ENCODE data around the gene MBTPS2. TPM values are rescaled to one million over a fixed set of nuclear protein-coding genes. Genes with fewer than 3 reads are reported as not detected.

Gene MBTPS2
- total RNA-seq (2014; rRNA removed; shearing (Covaris generic)) (3.1 and 4.7 TPM in 2 replicates), total RNA-seq (2022) (14.9 and 15.8 TPM in 2 replicates), Bru-seq, nascent RNA (percentile 70 among the genes with signal in this experiment), BruChase-seq, experiment 1, labeled RNA remaining after a 6-hour chase (percentile 60 among the genes with signal in this experiment), BruChase-seq, experiment 2, labeled RNA remaining after a 2-hour chase (percentile 71 among the genes with signal in this experiment)
- long read RNA-seq, full-length matches to known transcripts = 33 of 47 reads
- long read RNA-seq, partial matches to known transcripts = 7 of 47 reads
- long read RNA-seq, other reads (novel, unspliced or antisense) = 7 of 47 reads

GRCh38 chrX:21839334-21840192 lies at the start of gene MBTPS2:
MBTPS2 (plus strand) TSS chrX:21839617; CDS start chrX:21839735, 118 bp downstream.
- CTCF ChIA-PET (ENCODE audit: unreplicated experiment) = no interaction called here
- peaks cover 3% of the 10 kb centered on the region; the same call in 1 of the 2 replicates for H3K36me3 ChIP-seq (ENCODE audit: insufficient read depth, low read length)
- 0 out of 2 replicates have a peak, but pooled peaks have one; percentile 22 for TF ChIP-seq CTCF (conservative IDR thresholded peaks at IDR 0.05; ENCODE audit: low read length)
- no peak for TF ChIP-seq EZH2phosphoT487 (IDR thresholded peaks at IDR 0.05; ENCODE audit: borderline replicate concordance, low read depth, low read length)
- H3K27ac ChIP-seq (ENCODE audit: low read depth, low read length, poor library complexity, severe bottlenecking) = peak within 1 kb of the TSS; percentile 43
- H4K20me1 ChIP-seq (ENCODE audit: insufficient read depth, low read length) = no peaks in the 10 kb centered on the region
- H3K4me3 ChIP-seq (ENCODE audit: low read depth, low read length, poor library complexity, severe bottlenecking) = peak within 1 kb of the TSS; percentile 85
- H3K9me3 ChIP-seq (ENCODE audit: low read length) = no peaks in the 10 kb centered on the region
- H3K4me2 ChIP-seq (ENCODE audit: low read length) = peak within 1 kb of the TSS; percentile 64
- intact Hi-C loops (cut with micrococcal nuclease; ENCODE audit: unreplicated experiment) = loop anchor here (1.0 kb wide), 2 partner anchors 102 to 146 kb away; no protein-coding TSS in a partner anchor
- H3K4me1 ChIP-seq (ENCODE audit: insufficient read depth, low read length, poor library complexity, severe bottlenecking) = peaks cover 4% of the 10 kb centered on the region
- DNase-seq (ENCODE audit: low spot score) = peak; percentile 87
- H3K79me2 ChIP-seq (ENCODE audit: insufficient read depth, low read depth, low read length) = peaks cover 11% of the 10 kb centered on the region; the same call in 1 of the 2 replicates
- no TSS peak for BruUV-seq (replicated peaks)
- no peaks in the 10 kb centered on the region for H3K9me2 ChIP-seq (ENCODE audit: insufficient read depth, low read length)
- H2AFZ ChIP-seq (ENCODE audit: low read length) = peak within 1 kb of the TSS; percentile 85; the same call in 1 of the 2 replicates
- POLR2A ChIA-PET = interaction anchor here (0.5 to 0.9 kb wide), 3 partner anchors 9 to 72 kb away, joined by 3 read pairs; partner anchors contain the start of gene YY2

GRCh38 chrX:21798677-21799219 lies 40.7 kb upstream of the MBTPS2 start:
- Histone ChIP-seq H3K4me2 (ENCODE audit: low read length) (no peak overlapping the region), H3K9me2 (ENCODE audit: insufficient read depth, low read length) (no peaks in the 10 kb centered on the region), H3K27ac (ENCODE audit: low read depth, low read length, poor library complexity, severe bottlenecking) (no peak overlapping the region), H4K20me1 (ENCODE audit: insufficient read depth, low read length) (no peaks in the 10 kb centered on the region), H3K79me2 (ENCODE audit: insufficient read depth, low read depth, low read length) (no peaks in the 10 kb centered on the region), H2AFZ (ENCODE audit: low read length) (no peak overlapping the region), H3K4me3 (ENCODE audit: low read depth, low read length, poor library complexity, severe bottlenecking) (no peak overlapping the region), H3K9me3 (ENCODE audit: low read length) (no peaks in the 10 kb centered on the region), H3K4me1 (ENCODE audit: insufficient read depth, low read length, poor library complexity, severe bottlenecking) (no peaks in the 10 kb centered on the region), H3K36me3 (ENCODE audit: insufficient read depth, low read length) (no peaks in the 10 kb centered on the region)
- CTCF ChIA-PET (ENCODE audit: unreplicated experiment) = no interaction called here
- POLR2A ChIA-PET = no interaction called here
- TF ChIP-seq EZH2phosphoT487 (IDR thresholded peaks at IDR 0.05; ENCODE audit: borderline replicate concordance, low read depth, low read length) = no peak
- no peak for TF ChIP-seq CTCF (conservative IDR thresholded peaks at IDR 0.05; ENCODE audit: low read length)
- intact Hi-C loops (cut with micrococcal nuclease; ENCODE audit: unreplicated experiment) = no loop called here
- DNase-seq (ENCODE audit: low spot score) = no peak
- BruUV-seq (replicated peaks) = no TSS peak

Data from OCI-LY7 (cell line).